ENCODE measurements around the gene IFT88.

DNA sequence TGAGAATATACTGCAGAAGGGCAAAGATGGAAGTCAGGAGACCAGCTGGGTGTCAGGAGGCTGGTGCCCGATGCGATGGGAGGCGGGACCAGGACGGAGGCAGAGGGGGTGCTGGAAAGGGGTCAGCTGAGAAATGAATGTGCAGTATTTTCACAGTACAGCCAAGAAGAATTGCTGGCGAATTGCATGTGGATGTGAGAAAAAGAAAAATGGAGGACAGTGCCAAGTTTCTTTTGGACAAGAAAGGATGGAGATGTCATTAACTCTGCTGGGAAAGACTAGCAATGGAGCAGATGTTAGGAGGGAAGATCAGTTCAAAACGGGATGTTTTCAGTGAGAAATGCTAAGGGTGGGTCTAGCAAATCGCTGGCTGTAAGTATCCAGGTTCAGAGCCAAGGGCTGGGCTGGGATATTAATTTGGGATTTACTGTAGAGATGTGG lies 48.3 kb upstream of the IFT88 start:
- TF ChIP-seq, protein P1, sequence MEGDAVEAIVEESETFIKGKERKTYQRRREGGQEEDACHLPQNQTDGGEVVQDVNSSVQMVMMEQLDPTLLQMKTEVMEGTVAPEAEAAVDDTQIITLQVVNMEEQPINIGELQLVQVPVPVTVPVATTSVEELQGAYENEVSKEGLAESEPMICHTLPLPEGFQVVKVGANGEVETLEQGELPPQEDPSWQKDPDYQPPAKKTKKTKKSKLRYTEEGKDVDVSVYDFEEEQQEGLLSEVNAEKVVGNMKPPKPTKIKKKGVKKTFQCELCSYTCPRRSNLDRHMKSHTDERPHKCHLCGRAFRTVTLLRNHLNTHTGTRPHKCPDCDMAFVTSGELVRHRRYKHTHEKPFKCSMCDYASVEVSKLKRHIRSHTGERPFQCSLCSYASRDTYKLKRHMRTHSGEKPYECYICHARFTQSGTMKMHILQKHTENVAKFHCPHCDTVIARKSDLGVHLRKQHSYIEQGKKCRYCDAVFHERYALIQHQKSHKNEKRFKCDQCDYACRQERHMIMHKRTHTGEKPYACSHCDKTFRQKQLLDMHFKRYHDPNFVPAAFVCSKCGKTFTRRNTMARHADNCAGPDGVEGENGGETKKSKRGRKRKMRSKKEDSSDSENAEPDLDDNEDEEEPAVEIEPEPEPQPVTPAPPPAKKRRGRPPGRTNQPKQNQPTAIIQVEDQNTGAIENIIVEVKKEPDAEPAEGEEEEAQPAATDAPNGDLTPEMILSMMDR (conservative IDR thresholded peaks at IDR 0.05; ENCODE audit: low read depth, low read length): no peak
- TF ChIP-seq EZH2 (IDR thresholded peaks at IDR 0.05; ENCODE audit: borderline replicate concordance, low read depth, low read length, poor library complexity, severe bottlenecking): no peak
